ENCODE data around the gene CDK5RAP2.

CDK5RAP2 gene

GRCh38 chr9:120536949-120537640 lies 42.9 kb downstream of the CDK5RAP2 start:
- H4K20me1 ChIP-seq (ENCODE audit: insufficient read depth, low read length) = 0 out of 2 replicates have a peak, but pooled peaks cover 5% of the 10 kb centered on the region

GRCh38 chr9:120536094-120536493 lies 43.9 kb downstream of the CDK5RAP2 start:
- Histone ChIP-seq H3K4me1 (ENCODE audit: insufficient read depth, low read length) (no peaks in the 10 kb centered on the region), H3K36me3 (ENCODE audit: insufficient read depth, low read length) (peaks cover 93% of the 10 kb centered on the region)
- no peak for ATAC-seq (ENCODE audit: insufficient read depth, low read depth)

More at GRCh38 chr9:120536949-120537640, 42.9 kb downstream of the CDK5RAP2 start:
- Histone ChIP-seq H3K27ac (ENCODE audit: low read length) (no peak overlapping the region), H3K4me1 (ENCODE audit: insufficient read depth, low read length) (no peaks in the 10 kb centered on the region), H3K4me3 (ENCODE audit: low read depth in 1 of 2, low read length in 2 of 2) (no peak overlapping the region), H2AFZ (ENCODE audit: low read depth, low read length) (no peak overlapping the region), H3K36me3 (ENCODE audit: insufficient read depth, low read length) (peaks cover 97% of the 10 kb centered on the region), H3K79me2 (ENCODE audit: insufficient read depth, low read length) (no peaks in the 10 kb centered on the region), H3K4me2 (ENCODE audit: insufficient read depth, low read length) (no peak overlapping the region), H3K27me3 (ENCODE audit: insufficient read depth, low read length, poor library complexity) (no peaks in the 10 kb centered on the region), H3K9me3 (ENCODE audit: insufficient read depth, low read length, severe bottlenecking) (no peaks in the 10 kb centered on the region), H3K9ac (ENCODE audit: low read depth, low read length) (no peak overlapping the region)
- ATAC-seq (ENCODE audit: insufficient read depth, low read depth) (no peak), DNase-seq (no peak)
- TF ChIP-seq EZH2 (IDR thresholded peaks at IDR 0.05; ENCODE audit: borderline replicate concordance, low read depth, low read length, severe bottlenecking) (no peak), CTCF (IDR thresholded peaks at IDR 0.05; ENCODE audit: borderline replicate concordance, extremely low read depth, low read length, poor library complexity, severe bottlenecking) (no peak)

GRCh38 chr9:120534266-120534665 lies 45.7 kb downstream of the CDK5RAP2 start:
- Histone ChIP-seq H3K36me3 (ENCODE audit: insufficient read depth, low read length) (peaks cover 91% of the 10 kb centered on the region), H3K9me3 (ENCODE audit: insufficient read depth, low read length, severe bottlenecking) (no peaks in the 10 kb centered on the region), H3K4me3 (ENCODE audit: low read depth in 1 of 2, low read length in 2 of 2) (no peak overlapping the region), H2AFZ (ENCODE audit: low read depth, low read length) (no peak overlapping the region), H3K27me3 (ENCODE audit: insufficient read depth, low read length, poor library complexity) (no peaks in the 10 kb centered on the region), H3K27ac (ENCODE audit: low read length) (no peak overlapping the region), H3K9ac (ENCODE audit: low read depth, low read length) (no peak overlapping the region), H3K4me1 (ENCODE audit: insufficient read depth, low read length) (no peaks in the 10 kb centered on the region), H4K20me1 (ENCODE audit: insufficient read depth, low read length) (peaks cover 5% of the 10 kb centered on the region; the same call in 1 of the 2 replicates), H3K4me2 (ENCODE audit: insufficient read depth, low read length) (no peak overlapping the region), H3K79me2 (ENCODE audit: insufficient read depth, low read length) (no peaks in the 10 kb centered on the region)
- DNase-seq (no peak), ATAC-seq (ENCODE audit: insufficient read depth, low read depth) (no peak)
- TF ChIP-seq CTCF (IDR thresholded peaks at IDR 0.05; ENCODE audit: borderline replicate concordance, extremely low read depth, low read length, poor library complexity, severe bottlenecking) (no peak), EZH2 (IDR thresholded peaks at IDR 0.05; ENCODE audit: borderline replicate concordance, low read depth, low read length, severe bottlenecking) (no peak)

More at GRCh38 chr9:120536094-120536493, 43.9 kb downstream of the CDK5RAP2 start:
- no peak overlapping the region for H3K4me3 ChIP-seq (ENCODE audit: low read depth in 1 of 2, low read length in 2 of 2)
- H4K20me1 ChIP-seq (ENCODE audit: insufficient read depth, low read length) = 0 out of 2 replicates have a peak, but pooled peaks cover 5% of the 10 kb centered on the region
- no peak for DNase-seq
- H3K27ac ChIP-seq (ENCODE audit: low read length) = no peak overlapping the region
- no peaks in the 10 kb centered on the region for H3K9me3 ChIP-seq (ENCODE audit: insufficient read depth, low read length, severe bottlenecking)
- no peaks in the 10 kb centered on the region for H3K79me2 ChIP-seq (ENCODE audit: insufficient read depth, low read length)
- TF ChIP-seq CTCF (IDR thresholded peaks at IDR 0.05; ENCODE audit: borderline replicate concordance, extremely low read depth, low read length, poor library complexity, severe bottlenecking) (no peak), EZH2 (IDR thresholded peaks at IDR 0.05; ENCODE audit: borderline replicate concordance, low read depth, low read length, severe bottlenecking) (no peak)
- H3K27me3 ChIP-seq (ENCODE audit: insufficient read depth, low read length, poor library complexity) = no peaks in the 10 kb centered on the region
- no peak overlapping the region for H2AFZ ChIP-seq (ENCODE audit: low read depth, low read length)
- no peak overlapping the region for H3K9ac ChIP-seq (ENCODE audit: low read depth, low read length)
- no peak overlapping the region for H3K4me2 ChIP-seq (ENCODE audit: insufficient read depth, low read length)
